Activated naive CD4-positive, alpha-beta T cell treated with anti-CD3 and anti-CD28 coated beads, Interleukin-2, amount 50 U/mL, for 72 hours (primary cell): ENCODE measurements around the gene ADGRB2. TPM values are rescaled to one million over a fixed set of nuclear protein-coding genes. Genes with fewer than 3 reads are reported as not detected.

Experiments used
- ATAC-seq, 2 donors: fragments of 150-1000 bp; cut with Tn5 transposase; 2 replicates each; pipeline ENCODE4 v1.10.0; 2021; ENCODE audit warnings: mild to moderate bottlenecking in 2 of 2, moderate library complexity in 2 of 2
- DNase-seq, 2 donors: peaks; one replicate each; pipeline ENCODE4 v3.0.0; 2021 to 2022; ENCODE audit warnings: low spot score in 2 of 2
- H3K27ac Mint-ChIP-seq, 2 donors: one replicate each; pipeline ENCODE4 v1.8.0; 2022; ENCODE audit warnings: mild to moderate bottlenecking in 2 of 2, mixed read lengths in 2 of 2
- H3K36me3 Mint-ChIP-seq, 2 donors: one replicate each; pipeline ENCODE4 v1.8.0; 2022; ENCODE audit warnings: mixed read lengths in 2 of 2
- H3K9me3 Mint-ChIP-seq, 2 donors: one replicate each; pipeline ENCODE4 v1.8.0; 2022; ENCODE audit warnings: mixed read lengths in 2 of 2
- total RNA-seq, 2 donors: library from RNA; stranded (reverse); gene quantifications; one replicate each; pipeline ENCODE4 v1.2.3, GENCODE V29; 2022

Gene ADGRB2
- total RNA-seq, 2 donors from 2014 or later, result 0.49 to 1.1 TPM

DNA sequence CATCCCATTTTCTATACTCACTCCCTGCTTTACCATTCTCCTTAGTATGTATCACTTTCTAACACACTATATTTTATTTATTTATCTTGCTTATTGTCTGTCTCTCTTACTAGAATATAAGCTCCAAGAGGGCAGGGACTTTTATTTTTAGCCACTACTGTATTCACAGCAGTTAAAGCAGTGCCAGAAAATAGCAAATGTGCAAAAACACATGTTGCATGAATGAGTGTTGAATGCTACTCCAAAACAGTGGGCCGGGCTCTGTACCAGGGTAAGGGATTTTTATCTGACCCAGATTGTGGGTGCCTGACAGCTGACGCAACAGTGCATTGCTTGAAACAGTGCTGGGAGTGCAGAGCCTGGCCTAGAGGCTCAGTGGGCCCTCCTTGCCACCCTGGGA lies 85.0 kb downstream of the ADGRB2 start:
- H3K27ac Mint-ChIP-seq, result no peak overlapping the region
- H3K9me3 Mint-ChIP-seq, result no peaks in the 10 kb centered on the region
- ATAC-seq, result no peak
- DNase-seq, result no peak
- H3K36me3 Mint-ChIP-seq, result no peaks in the 10 kb centered on the region

DNA sequence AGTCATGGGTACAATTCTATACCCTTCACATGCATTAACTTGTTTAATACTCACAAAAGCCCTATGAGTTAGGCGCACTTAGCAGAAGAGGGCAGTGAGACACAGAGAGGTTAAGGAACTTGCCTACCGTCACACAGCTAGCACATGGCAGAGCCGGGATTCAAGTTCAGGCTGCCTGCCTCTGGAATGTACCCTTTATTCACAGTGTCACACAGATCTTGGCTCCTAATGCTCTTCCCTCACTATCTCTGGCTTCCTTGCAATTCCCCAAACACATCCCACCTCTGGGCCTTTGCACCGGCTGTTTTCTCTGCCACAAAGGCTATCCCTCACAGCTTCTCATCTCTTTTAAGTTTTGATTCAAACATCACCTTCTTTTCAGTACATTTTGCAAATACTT lies 85.5 kb downstream of the ADGRB2 start:
- DNase-seq (no peak), ATAC-seq (no peak)
- Mint-ChIP-seq H3K9me3 (no peaks in the 10 kb centered on the region), H3K36me3 (no peaks in the 10 kb centered on the region), H3K27ac (no peak overlapping the region)

DNA sequence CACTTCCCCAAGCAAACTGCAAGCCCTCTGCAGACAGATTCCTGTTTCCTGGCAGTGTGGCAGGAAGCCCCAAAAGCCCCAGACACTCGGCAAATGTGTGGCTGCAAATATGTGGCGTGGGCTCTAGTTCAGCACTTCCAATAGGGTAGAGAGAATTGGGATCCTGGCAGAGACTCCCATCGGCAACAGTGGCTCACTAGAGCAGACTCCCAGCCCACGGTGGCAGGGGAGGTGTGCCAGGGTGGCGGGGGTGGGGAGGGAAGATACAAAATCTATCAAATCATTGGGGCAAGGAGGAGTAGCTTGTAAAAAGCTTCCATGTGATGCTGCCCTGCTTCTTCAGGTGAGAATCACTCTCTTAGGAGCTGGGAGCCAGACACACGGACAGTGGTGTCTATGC lies 86.2 kb downstream of the ADGRB2 start:
- ATAC-seq, result no peak
- DNase-seq, result no peak
- no peak overlapping the region for H3K27ac Mint-ChIP-seq

DNA sequence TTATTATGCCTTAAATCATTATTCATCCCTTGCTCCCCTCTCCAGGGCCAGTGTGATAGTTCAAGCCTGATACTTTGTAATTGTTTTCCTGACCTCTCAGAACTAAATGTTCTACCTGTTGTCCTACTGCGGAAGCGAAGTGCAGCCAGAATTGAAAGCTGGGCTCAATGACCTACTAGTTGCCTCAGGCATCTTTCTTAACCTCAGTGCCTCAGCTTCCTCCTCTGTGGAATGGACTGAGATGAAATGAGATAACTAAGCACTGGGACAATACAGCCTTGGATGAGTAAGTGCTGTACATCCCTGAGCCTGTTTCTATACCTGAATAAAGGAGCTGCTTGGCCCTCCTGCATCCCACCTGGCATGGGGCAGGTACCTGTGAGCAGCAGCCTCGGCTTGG lies 86.7 kb downstream of the ADGRB2 start:
- Mint-ChIP-seq H3K27ac (peak overlapping the region in 1 of 2 donors; percentile 61), H3K36me3 (no peaks in the 10 kb centered on the region), H3K9me3 (no peaks in the 10 kb centered on the region)
- ATAC-seq, result no peak
- DNase-seq, result no peak

More for the DNA sequence above, 86.2 kb downstream of the ADGRB2 start:
- Mint-ChIP-seq H3K36me3 (no peaks in the 10 kb centered on the region), H3K9me3 (no peaks in the 10 kb centered on the region)

Other genes starting within 250 kb of the ADGRB2 start
- gene TINAGL1, start 187.8 kb downstream of the ADGRB2 start, total RNA-seq, result not detected
- not detected for gene HCRTR1, start 146.7 kb downstream of the ADGRB2 start, total RNA-seq
- 10 to 100 TPM; 55.4 to 55.8 TPM for gene PEF1, start 119.5 kb downstream of the ADGRB2 start, total RNA-seq
- gene COL16A1, start 60.3 kb downstream of the ADGRB2 start, total RNA-seq, result under 1 TPM in 1 of 2 donors, not detected in 1; 0.21 TPM
- 1 to 10 TPM in 1 of 2 donors, under 1 TPM in 1; 0.46 to 1.8 TPM for gene SPOCD1, start 51.7 kb upstream of the ADGRB2 start, total RNA-seq
- 100 to 1,000 TPM; 216 to 408 TPM for gene PTP4A2, start 174.0 kb upstream of the ADGRB2 start, total RNA-seq
- 100 to 1,000 TPM; 159 to 210 TPM for gene KHDRBS1, start 249.5 kb upstream of the ADGRB2 start, total RNA-seq